Hepatocyte (in vitro differentiated cells): ENCODE results near the gene UNC13D. TPM values are rescaled to one million over a fixed set of nuclear protein-coding genes. Genes with fewer than 3 reads are reported as not detected.

Source experiments
- DNase-seq: peaks from one replicate; pipeline ENCODE4 v3.0.0-alpha.2; 2016; ENCODE audit warnings: low spot score
- H2AFZ ChIP-seq: fragments of 200-600 bp; sonication (generic); 2 replicates; pipeline ENCODE4 v1.6.0; 2016; ENCODE audit warnings: antibody characterized with exemption, mild to moderate bottlenecking
- H3K27ac ChIP-seq: fragments of 200-600 bp; sonication (generic); 2 replicates; pipeline ENCODE4 v1.5.1; 2016; ENCODE audit warnings: mild to moderate bottlenecking
- H3K27me3 ChIP-seq: fragments of 200-600 bp; sonication (generic); 2 replicates; pipeline ENCODE4 v1.6.1; 2016
- H3K36me3 ChIP-seq: fragments of 200-600 bp; sonication (generic); replicated peaks from 2 replicates; pipeline ENCODE4 v1.5.1; 2016; ENCODE audit warnings: low read depth; ENCODE audit not compliant: insufficient read depth
- H3K4me1 ChIP-seq: fragments of 200-600 bp; sonication (generic); 2 replicates; pipeline ENCODE4 v1.5.1; 2016; ENCODE audit warnings: mild to moderate bottlenecking, moderate library complexity; ENCODE audit not compliant: insufficient read depth
- H3K4me2 ChIP-seq: fragments of 200-600 bp; sonication (generic); 2 replicates; pipeline ENCODE4 v1.6.0; 2016
- H3K4me3 ChIP-seq: fragments of 200-600 bp; sonication (generic); 2 replicates; pipeline ENCODE4 v1.5.1; 2016; ENCODE audit warnings: mild to moderate bottlenecking
- H3K79me2 ChIP-seq: fragments of 200-600 bp; sonication (generic); 2 replicates; pipeline ENCODE4 v1.6.0; 2017; ENCODE audit warnings: mild to moderate bottlenecking
- H3K9me2 ChIP-seq: fragments of 200-600 bp; sonication (generic); replicated peaks from 2 replicates; pipeline ENCODE4 v1.6.0; 2017; ENCODE audit warnings: mild to moderate bottlenecking; ENCODE audit not compliant: insufficient read depth
- H3K9me3 ChIP-seq: fragments of 200-600 bp; sonication (generic); 2 replicates; pipeline ENCODE4 v1.5.1; 2016; ENCODE audit warnings: low read depth, mild to moderate bottlenecking
- H4K20me1 ChIP-seq: fragments of 200-600 bp; sonication (generic); 2 replicates; pipeline ENCODE4 v1.6.0; 2016; ENCODE audit warnings: mild to moderate bottlenecking; ENCODE audit not compliant: insufficient read depth, poor library complexity, severe bottlenecking
- EZH2 ChIP-seq: fragments of 200-600 bp; sonication (generic); IDR thresholded peaks from 2 replicates; pipeline ENCODE4 v1.6.1; 2016; ENCODE audit warnings: antibody characterized with exemption, mild to moderate bottlenecking, borderline replicate concordance
- EZH2phosphoT487 ChIP-seq: fragments of 200-600 bp; sonication (generic); IDR thresholded peaks from one replicate; pipeline ENCODE4 v1.6.1; 2018; ENCODE audit warnings: antibody characterized with exemption, mild to moderate bottlenecking, low read depth, moderate library complexity; ENCODE audit not compliant: unreplicated experiment, severe bottlenecking
- WGBS: methylation state at CpG from one replicate; pipeline ENCODE4 v1.1.6; 2016; ENCODE audit warnings: low lambda C conversion rate; ENCODE audit errors: missing lambda C conversion rate; 5-methylcytosine and 5-hydroxymethylcytosine counted together
- polyA plus RNA-seq: library from polyadenylated mRNA; unstranded; fragments of >200 nt; fragmentation: Nextera tagmentation; extraction: Ambion mirVana; gene quantifications from 2 replicates; pipeline ENCODE4 v1.2.1, GENCODE V29; 2016
- total RNA-seq: library from RNA; depleted of rRNA; stranded (reverse); fragments of >200 nt; gene quantifications from 2 replicates; pipeline ENCODE4 v1.2.3, GENCODE V29; 2014
- TF ChIP-seq, protein P1 (sequence below): fragments of 200-600 bp; sonication (generic); IDR thresholded peaks from 2 replicates; pipeline ENCODE4 v1.5.1; 2016; ENCODE audit warnings: antibody characterized with exemption, mild to moderate bottlenecking; ENCODE audit not compliant: poor library complexity

UNC13D gene
- total and polyA plus RNA-seq, 2 experiments from 2014 or later: 2.2 to 8.8 TPM

GRCh38 chr17:75810216-75810615, 34.0 kb downstream of the UNC13D start:
- Histone ChIP-seq H3K4me1 (no peaks in the 10 kb centered on the region), H3K4me2 (no peak overlapping the region), H3K36me3 (no peaks in the 10 kb centered on the region), H3K27me3 (no peaks in the 10 kb centered on the region), H3K9me2 (no peaks in the 10 kb centered on the region), H2AFZ (no peak overlapping the region), H3K4me3 (no peak overlapping the region), H3K27ac (no peak overlapping the region), H3K9me3 (no peaks in the 10 kb centered on the region), H3K79me2 (peaks cover 27% of the 10 kb centered on the region), H4K20me1 (peaks cover 6% of the 10 kb centered on the region)
- TF ChIP-seq EZH2: no peak
- TF ChIP-seq, protein P1, sequence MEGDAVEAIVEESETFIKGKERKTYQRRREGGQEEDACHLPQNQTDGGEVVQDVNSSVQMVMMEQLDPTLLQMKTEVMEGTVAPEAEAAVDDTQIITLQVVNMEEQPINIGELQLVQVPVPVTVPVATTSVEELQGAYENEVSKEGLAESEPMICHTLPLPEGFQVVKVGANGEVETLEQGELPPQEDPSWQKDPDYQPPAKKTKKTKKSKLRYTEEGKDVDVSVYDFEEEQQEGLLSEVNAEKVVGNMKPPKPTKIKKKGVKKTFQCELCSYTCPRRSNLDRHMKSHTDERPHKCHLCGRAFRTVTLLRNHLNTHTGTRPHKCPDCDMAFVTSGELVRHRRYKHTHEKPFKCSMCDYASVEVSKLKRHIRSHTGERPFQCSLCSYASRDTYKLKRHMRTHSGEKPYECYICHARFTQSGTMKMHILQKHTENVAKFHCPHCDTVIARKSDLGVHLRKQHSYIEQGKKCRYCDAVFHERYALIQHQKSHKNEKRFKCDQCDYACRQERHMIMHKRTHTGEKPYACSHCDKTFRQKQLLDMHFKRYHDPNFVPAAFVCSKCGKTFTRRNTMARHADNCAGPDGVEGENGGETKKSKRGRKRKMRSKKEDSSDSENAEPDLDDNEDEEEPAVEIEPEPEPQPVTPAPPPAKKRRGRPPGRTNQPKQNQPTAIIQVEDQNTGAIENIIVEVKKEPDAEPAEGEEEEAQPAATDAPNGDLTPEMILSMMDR: no peak
- TF ChIP-seq EZH2phosphoT487: no peak
- DNase-seq: no peak
- 98% methylated on average over 5 of the region's 5 CpGs for WGBS

DNA sequence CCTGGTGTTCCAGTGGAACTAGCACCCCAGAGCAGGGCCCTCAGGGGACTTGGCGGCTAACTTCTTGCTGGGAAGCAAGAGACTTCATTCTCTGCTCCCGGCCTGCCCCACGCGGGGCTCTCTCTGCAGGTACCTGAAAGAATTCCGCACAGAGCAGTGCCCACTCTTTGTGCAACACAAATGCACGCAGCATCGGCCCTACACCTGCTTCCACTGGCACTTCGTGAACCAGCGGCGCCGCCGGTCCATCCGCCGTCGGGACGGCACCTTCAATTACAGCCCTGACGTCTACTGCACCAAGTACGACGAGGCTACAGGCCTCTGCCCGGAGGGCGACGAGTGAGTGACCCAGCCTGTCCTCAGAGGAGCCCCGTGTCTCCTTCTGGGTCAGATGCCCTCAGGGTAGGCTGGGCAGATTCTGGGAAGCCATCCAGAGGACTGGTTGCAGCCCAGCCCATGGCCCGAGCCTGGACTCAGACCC, 34.5 kb downstream of the UNC13D start:
- peaks cover 6% of the 10 kb centered on the region for H4K20me1 ChIP-seq
- no peaks in the 10 kb centered on the region for H3K27me3 ChIP-seq
- no peaks in the 10 kb centered on the region for H3K9me2 ChIP-seq
- TF ChIP-seq EZH2 (no peak), EZH2phosphoT487 (no peak)
- TF ChIP-seq, protein P1: no peak
- no peaks in the 10 kb centered on the region for H3K36me3 ChIP-seq
- WGBS: 95% methylated on average over 24 of the region's 24 CpGs
- H3K4me3 ChIP-seq: no peak overlapping the region
- no peak overlapping the region for H2AFZ ChIP-seq
- no peak for DNase-seq
- H3K79me2 ChIP-seq: peaks cover 33% of the 10 kb centered on the region
- H3K4me2 ChIP-seq: no peak overlapping the region
- H3K9me3 ChIP-seq: no peaks in the 10 kb centered on the region
- no peaks in the 10 kb centered on the region for H3K4me1 ChIP-seq
- H3K27ac ChIP-seq: no peak overlapping the region

DNA sequence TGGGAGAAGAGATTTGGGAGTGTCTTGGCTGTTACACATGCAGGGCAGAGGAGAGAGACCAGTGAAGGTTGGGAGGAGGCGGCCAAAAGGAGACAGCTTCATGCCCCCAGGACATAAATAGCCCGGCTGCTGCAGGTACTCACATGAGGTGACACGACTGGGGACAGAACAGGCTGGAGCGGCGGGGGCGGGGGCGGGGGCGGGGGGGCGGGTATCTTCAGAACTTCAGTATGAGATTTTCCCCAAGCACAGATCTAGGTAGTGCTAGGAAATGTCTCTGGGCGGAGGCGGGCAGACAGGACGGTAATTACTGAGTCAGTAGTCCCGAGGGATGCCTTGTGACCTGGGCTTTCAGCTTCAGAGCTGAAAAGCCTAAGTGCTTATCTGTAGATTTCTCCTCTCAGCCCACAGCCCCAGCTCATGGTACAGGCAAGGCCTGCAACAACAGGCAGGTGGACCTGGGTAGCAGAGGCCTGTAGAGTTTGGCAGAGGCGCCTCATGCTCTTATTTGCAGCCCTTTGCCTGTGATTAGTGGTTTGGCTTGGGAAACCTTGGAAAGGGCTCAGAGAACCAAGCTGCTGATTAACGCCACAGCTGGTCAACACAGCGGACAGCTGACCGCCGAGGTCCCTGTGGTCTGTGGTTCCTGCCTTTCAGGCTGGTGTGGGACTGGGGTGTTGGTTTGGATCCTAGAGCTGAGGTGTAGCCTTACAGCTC, 35.1 kb downstream of the UNC13D start:
- Histone ChIP-seq H3K4me2 (no peak overlapping the region), H3K27ac (no peak overlapping the region), H4K20me1 (peaks cover 6% of the 10 kb centered on the region), H3K79me2 (peaks cover 39% of the 10 kb centered on the region), H3K9me3 (no peaks in the 10 kb centered on the region), H3K27me3 (no peaks in the 10 kb centered on the region), H3K4me3 (no peak overlapping the region), H3K36me3 (no peaks in the 10 kb centered on the region), H3K4me1 (no peaks in the 10 kb centered on the region), H2AFZ (no peak overlapping the region), H3K9me2 (no peaks in the 10 kb centered on the region)
- 79% methylated on average over 14 of the region's 18 CpGs for WGBS
- no peak for DNase-seq
- TF ChIP-seq EZH2: no peak
- TF ChIP-seq, protein P1: no peak
- no peak for TF ChIP-seq EZH2phosphoT487
